Dedifferentiated amniotic fluid mesenchymal stem cell (primary cell): ENCODE results near the gene LHFPL6.
A peak's percentile ranks its signal among the peaks of the same experiment; 100 is the strongest.

Source experiments
- DNase-seq: peaks from one replicate; pipeline ENCODE4 v3.0.0-alpha.2; 2016; ENCODE audit errors: extremely low spot score

The LHFPL6 gene

GRCh38 chr13:39389013-39389412 lies 214.0 kb downstream of the LHFPL6 start:
- no peak for DNase-seq

GRCh38 chr13:39385621-39386231 lies 217.3 kb downstream of the LHFPL6 start:
- no peak for DNase-seq

GRCh38 chr13:39385154-39385553 lies 217.8 kb downstream of the LHFPL6 start:
- no peak for DNase-seq

- no peak for DNase-seq
These were observed 221.5 kb downstream of the LHFPL6 start for GRCh38 chr13:39381456-39381855.

GRCh38 chr13:39379667-39380655 lies 223.0 kb downstream of the LHFPL6 start:
- no peak for DNase-seq

- DNase-seq, result no peak
These were observed 223.9 kb downstream of the LHFPL6 start for GRCh38 chr13:39379118-39379517.

GRCh38 chr13:39378306-39378705 lies 224.7 kb downstream of the LHFPL6 start:
- no peak for DNase-seq

GRCh38 chr13:39377699-39378098 lies 225.3 kb downstream of the LHFPL6 start:
- DNase-seq, result no peak

GRCh38 chr13:39376076-39376475 lies 226.9 kb downstream of the LHFPL6 start:
- DNase-seq, result no peak

GRCh38 chr13:39375601-39376000 lies 227.4 kb downstream of the LHFPL6 start:
- no peak for DNase-seq

- no peak for DNase-seq
These were observed 228.2 kb downstream of the LHFPL6 start for GRCh38 chr13:39374741-39375189.

GRCh38 chr13:39373145-39373544 lies 229.8 kb downstream of the LHFPL6 start:
- DNase-seq, result no peak

GRCh38 chr13:39371706-39372105 lies 231.3 kb downstream of the LHFPL6 start:
- no peak for DNase-seq

GRCh38 chr13:39370554-39370953 lies 232.4 kb downstream of the LHFPL6 start:
- peak; percentile 42 for DNase-seq

- DNase-seq, result no peak
These were observed 232.9 kb downstream of the LHFPL6 start for GRCh38 chr13:39370048-39370447.

- DNase-seq, result no peak
These were observed 233.7 kb downstream of the LHFPL6 start for GRCh38 chr13:39369161-39369890.

- DNase-seq, result no peak
These were observed 237.1 kb downstream of the LHFPL6 start for GRCh38 chr13:39365879-39366278.

GRCh38 chr13:39364947-39365468 lies 238.0 kb downstream of the LHFPL6 start:
- peak; percentile 15 for DNase-seq

GRCh38 chr13:39363382-39363772 lies 239.6 kb downstream of the LHFPL6 start:
- DNase-seq, result no peak

- no peak for DNase-seq
These were observed 240.2 kb downstream of the LHFPL6 start for GRCh38 chr13:39362652-39363381.

- DNase-seq, result no peak
These were observed 249.0 kb downstream of the LHFPL6 start for GRCh38 chr13:39353988-39354387.
